CD14-positive monocyte (primary cell): ENCODE results near the gene PTGDR. TPM values are rescaled to one million over a fixed set of nuclear protein-coding genes. Genes with fewer than 3 reads are reported as not detected.
A peak's percentile ranks its signal among the peaks of the same experiment; 100 is the strongest.

Experiments
- DNase-seq, 3 donors: peaks; one replicate each; pipeline ENCODE4 v3.0.0-alpha.2; 2011 to 2022
- H2AFZ ChIP-seq: 2 replicates; pipeline ENCODE4 v1.6.0; 2012; ENCODE audit warnings: mild to moderate bottlenecking, low read depth, low read length, inconsistent platforms; ENCODE audit not compliant: insufficient read depth, poor library complexity, severe bottlenecking
- H3K27ac ChIP-seq, 2 donors: 1 replicate in 1 of 2; 2 replicates in 1 of 2; pipeline ENCODE4 v1.5.1; 2012 to 2013; ENCODE audit warnings: low read length in 2 of 2, control low read depth in 1 of 2, inconsistent platforms in 1 of 2, low read depth in 1 of 2, mild to moderate bottlenecking in 1 of 2
- H3K27me3 ChIP-seq, 2 donors: one replicate each; pipeline versions ENCODE4 v1.6.0 to v1.6.1; 2011 to 2013; ENCODE audit warnings: low read length in 2 of 2; ENCODE audit not compliant: control insufficient read depth in 2 of 2, insufficient read depth in 2 of 2
- H3K36me3 ChIP-seq, 2 donors: replicated peaks in 1 of 2; 1 replicate in 1 of 2; 2 replicates in 1 of 2; pipeline versions ENCODE4 v1.5.1 to v1.6.1; 2012 to 2013; ENCODE audit warnings: low read length in 2 of 2, control low read depth in 1 of 2, inconsistent platforms in 1 of 2, mild to moderate bottlenecking in 1 of 2; ENCODE audit not compliant: insufficient read depth in 2 of 2, control insufficient read depth in 1 of 2
- H3K4me1 ChIP-seq, 2 donors: 1 replicate in 1 of 2; 2 replicates in 1 of 2; pipeline versions ENCODE4 v1.5.1 to v1.6.1; 2012 to 2013; ENCODE audit warnings: low read length in 2 of 2, control low read depth in 1 of 2, inconsistent platforms in 1 of 2, mild to moderate bottlenecking in 1 of 2, moderate library complexity in 1 of 2; ENCODE audit not compliant: insufficient read depth in 2 of 2, control insufficient read depth in 1 of 2
- H3K4me2 ChIP-seq: replicated peaks from 2 replicates; pipeline ENCODE3; 2012; ENCODE audit warnings: low read length, moderate library complexity, mild to moderate bottlenecking; ENCODE audit not compliant: poor library complexity, severe bottlenecking; ENCODE audit errors: extremely low read depth
- H3K4me3 ChIP-seq, 3 experiments: fragments of 200-600 bp in 1 of 3; sonication (generic) in 1 of 3; replicated peaks in 1 of 3; 1 replicate in 2 of 3; 2 replicates in 1 of 3; pipeline ENCODE4 v1.5.1; 2011 to 2013; ENCODE audit warnings: low read length in 3 of 3, mild to moderate bottlenecking in 3 of 3, control low read depth in 2 of 3, low read depth in 2 of 3, inconsistent platforms in 1 of 3, moderate library complexity in 1 of 3
- H3K79me2 ChIP-seq: 2 replicates; pipeline ENCODE4 v1.6.0; 2012; ENCODE audit warnings: mild to moderate bottlenecking, control low read depth, inconsistent platforms, low read length, moderate library complexity; ENCODE audit not compliant: insufficient read depth
- H3K9ac ChIP-seq: 2 replicates; pipeline ENCODE4 v1.6.0; 2017; ENCODE audit warnings: low read length, mild to moderate bottlenecking; ENCODE audit not compliant: insufficient read depth, poor library complexity, severe bottlenecking
- H3K9me3 ChIP-seq, 2 donors: replicated peaks in 1 of 2; 1 replicate in 1 of 2; 2 replicates in 1 of 2; pipeline versions ENCODE4 v1.5.1 to v1.6.1; 2012 to 2013; ENCODE audit warnings: low read length in 2 of 2, control low read depth in 1 of 2; ENCODE audit not compliant: control insufficient read depth in 1 of 2, insufficient read depth in 1 of 2
- H4K20me1 ChIP-seq: 2 replicates; pipeline ENCODE4 v1.6.0; 2012; ENCODE audit warnings: mild to moderate bottlenecking, low read length, control low read depth, moderate library complexity; ENCODE audit not compliant: insufficient read depth
- H3K27ac Mint-ChIP-seq, 7 donors: one replicate each; pipeline ENCODE4 v1.8.0; 2020; ENCODE audit warnings: mild to moderate bottlenecking in 7 of 7, mixed read lengths in 7 of 7, moderate library complexity in 6 of 7, inconsistent platforms in 2 of 7
- H3K27me3 Mint-ChIP-seq, 3 donors: one replicate each; pipeline ENCODE4 v1.8.0; 2021 to 2022; ENCODE audit warnings: low read depth in 3 of 3, mild to moderate bottlenecking in 3 of 3, mixed read lengths in 3 of 3, moderate library complexity in 3 of 3, inconsistent platforms in 1 of 3
- H3K36me3 Mint-ChIP-seq, 2 donors: one replicate each; pipeline ENCODE4 v1.8.0; 2020; ENCODE audit warnings: mixed read lengths in 2 of 2, inconsistent platforms in 1 of 2, mild to moderate bottlenecking in 1 of 2
- H3K4me1 Mint-ChIP-seq: one replicate; pipeline ENCODE4 v1.8.0; 2020; ENCODE audit warnings: mild to moderate bottlenecking, mixed read lengths
- H3K4me3 Mint-ChIP-seq, 2 donors: one replicate each; pipeline ENCODE4 v1.8.0; 2020; ENCODE audit warnings: mild to moderate bottlenecking in 2 of 2, mixed read lengths in 2 of 2, moderate library complexity in 1 of 2
- H3K9me3 Mint-ChIP-seq, 7 donors: one replicate each; pipeline ENCODE4 v1.8.0; 2020 to 2022; ENCODE audit warnings: mixed read lengths in 7 of 7, mild to moderate bottlenecking in 6 of 7, moderate library complexity in 6 of 7, inconsistent platforms in 2 of 7
- WGBS: methylation state at CpG from one replicate; pipeline ENCODE4 v1.1.5; 2013; ENCODE audit warnings: missing lambda C conversion rate; ENCODE audit not compliant: insufficient coverage; 5-methylcytosine and 5-hydroxymethylcytosine counted together
- intact Hi-C, 2 donors: fragments of 100-400 bp; cut with micrococcal nuclease; formaldehyde crosslinking; loops; one replicate each; pipeline versions ENCODE4 v1.15.0 to v1.15.1; 2023
- polyA plus RNA-seq, 3 donors: library from polyadenylated mRNA; depleted of rRNA in 1 of 3; unstranded in 2 of 3; stranded (reverse) in 1 of 3; fragments of 300-500 nt in 2 of 3; fragments of >200 nt in 1 of 3; fragmentation: Illumina TruSeq in 2 of 3; gene quantifications; 1 replicate in 2 of 3; 2 replicates in 1 of 3; pipeline ENCODE4 v1.2.3, GENCODE V29; 2012 to 2021
- TF ChIP-seq, protein P1 (sequence below): fragments of 200-600 bp; IDR thresholded peaks from one replicate; pipeline ENCODE4 v1.8.0; 2022; ENCODE audit warnings: antibody characterized with exemption, mild to moderate bottlenecking

Gene PTGDR
- polyA plus RNA-seq, 3 donors = not detected

DNA sequence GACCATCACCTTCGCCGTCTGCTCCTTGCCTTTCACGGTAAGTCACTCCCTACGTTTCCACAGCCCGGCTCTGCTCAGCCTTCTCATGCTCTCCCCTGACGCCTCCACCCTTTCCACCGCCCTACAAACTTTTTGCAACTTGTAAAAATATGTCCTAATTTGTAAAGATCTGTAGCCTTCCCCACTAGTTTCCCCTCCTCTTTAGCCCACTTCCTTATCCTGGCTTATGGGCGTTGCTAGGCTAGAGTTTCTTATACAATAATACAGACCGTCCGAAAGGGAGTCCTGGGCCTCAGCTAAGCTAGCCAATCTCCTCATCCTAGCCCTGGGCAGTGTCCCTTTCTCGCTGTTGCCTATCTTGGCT lies 47.8 kb downstream of the PTGDR start:
- no peaks in the 10 kb centered on the region for H3K9me3 ChIP-seq
- intact Hi-C loops = loop anchor here in 1 of 2 donors (10.0 kb wide), 1 partner anchor 379 kb away; the partner anchor contains the start of gene ERO1A
- H3K36me3 Mint-ChIP-seq = peaks cover 27 to 41% of the 10 kb centered on the region in 2 donors
- peak; percentile 84 to 86 (median 85) for DNase-seq
- peak overlapping the region; percentile 62 for H2AFZ ChIP-seq
- TF ChIP-seq, protein P1, sequence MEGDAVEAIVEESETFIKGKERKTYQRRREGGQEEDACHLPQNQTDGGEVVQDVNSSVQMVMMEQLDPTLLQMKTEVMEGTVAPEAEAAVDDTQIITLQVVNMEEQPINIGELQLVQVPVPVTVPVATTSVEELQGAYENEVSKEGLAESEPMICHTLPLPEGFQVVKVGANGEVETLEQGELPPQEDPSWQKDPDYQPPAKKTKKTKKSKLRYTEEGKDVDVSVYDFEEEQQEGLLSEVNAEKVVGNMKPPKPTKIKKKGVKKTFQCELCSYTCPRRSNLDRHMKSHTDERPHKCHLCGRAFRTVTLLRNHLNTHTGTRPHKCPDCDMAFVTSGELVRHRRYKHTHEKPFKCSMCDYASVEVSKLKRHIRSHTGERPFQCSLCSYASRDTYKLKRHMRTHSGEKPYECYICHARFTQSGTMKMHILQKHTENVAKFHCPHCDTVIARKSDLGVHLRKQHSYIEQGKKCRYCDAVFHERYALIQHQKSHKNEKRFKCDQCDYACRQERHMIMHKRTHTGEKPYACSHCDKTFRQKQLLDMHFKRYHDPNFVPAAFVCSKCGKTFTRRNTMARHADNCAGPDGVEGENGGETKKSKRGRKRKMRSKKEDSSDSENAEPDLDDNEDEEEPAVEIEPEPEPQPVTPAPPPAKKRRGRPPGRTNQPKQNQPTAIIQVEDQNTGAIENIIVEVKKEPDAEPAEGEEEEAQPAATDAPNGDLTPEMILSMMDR = no peak
- 0% methylated on average over 8 of the region's 11 CpGs for WGBS
- peak overlapping the region; percentile 62 to 85 (median 85) for H3K4me3 ChIP-seq
- H3K4me1 Mint-ChIP-seq = peaks cover 79% of the 10 kb centered on the region
- peak overlapping the region; percentile 99 to 100 (median 99) for H3K27ac Mint-ChIP-seq
- peaks cover 0 to 5% (median 2%) of the 10 kb centered on the region in 3 donors for H3K27me3 Mint-ChIP-seq
- H3K9ac ChIP-seq = peak overlapping the region; percentile 98
- peaks cover 88% of the 10 kb centered on the region for H3K79me2 ChIP-seq
- no peaks in the 10 kb centered on the region for H4K20me1 ChIP-seq
- no peaks in the 10 kb centered on the region for H3K36me3 ChIP-seq
- peak overlapping the region; percentile 75 for H3K4me2 ChIP-seq
- H3K27ac ChIP-seq = peak overlapping the region; percentile 87 to 97
- peaks cover 0 to 4% (median 0%) of the 10 kb centered on the region in 7 donors for H3K9me3 Mint-ChIP-seq
- peak overlapping the region; percentile 99 to 100 for H3K4me3 Mint-ChIP-seq
- H3K27me3 ChIP-seq = no peaks in the 10 kb centered on the region
- H3K4me1 ChIP-seq = peaks cover 66 to 79% of the 10 kb centered on the region in 2 donors

DNA sequence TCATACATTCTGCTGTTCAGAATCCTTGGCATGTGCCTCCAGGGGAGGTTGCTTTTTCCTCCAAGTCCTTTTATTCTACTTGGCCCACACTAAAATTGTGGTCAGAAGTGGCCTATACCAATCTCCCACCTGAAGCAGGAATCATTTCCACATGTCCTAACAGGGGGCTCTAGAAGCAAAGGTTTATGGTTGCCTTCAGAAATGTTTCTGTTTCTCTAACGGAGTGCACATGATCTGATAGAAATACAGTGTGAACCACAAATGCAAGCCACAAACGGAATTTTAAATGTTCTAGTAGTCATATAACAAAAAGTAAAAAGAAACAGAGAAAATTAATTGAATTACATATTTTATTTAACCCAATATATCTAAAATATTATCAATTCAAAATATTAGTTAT lies 50.6 kb downstream of the PTGDR start:
- Histone ChIP-seq H3K27me3 (no peaks in the 10 kb centered on the region), H3K9me3 (peaks cover 6 to 14% of the 10 kb centered on the region in 2 donors), H3K79me2 (peaks cover 94% of the 10 kb centered on the region), H3K27ac (no peak overlapping the region), H3K9ac (no peak overlapping the region), H3K4me3 (peak overlapping the region in 1 of 3 experiments; percentile 85), H3K4me2 (peak overlapping the region; percentile 75), H4K20me1 (no peaks in the 10 kb centered on the region), H3K36me3 (peaks cover 0 to 19% of the 10 kb centered on the region in 2 donors), H2AFZ (no peak overlapping the region), H3K4me1 (peaks cover 40 to 51% of the 10 kb centered on the region in 2 donors)
- TF ChIP-seq, protein P1 = no peak
- no peak for DNase-seq
- Mint-ChIP-seq H3K4me3 (peak overlapping the region in 1 of 2 donors; percentile 34), H3K36me3 (peaks cover 49 to 51% of the 10 kb centered on the region in 2 donors), H3K27me3 (peaks cover 0 to 2% (median under 1%) of the 10 kb centered on the region in 3 donors), H3K9me3 (peaks cover 10 to 23% (median 14%) of the 10 kb centered on the region in 7 donors), H3K4me1 (peaks cover 62% of the 10 kb centered on the region), H3K27ac (peak overlapping the region in 2 of 7 donors; percentile 35 to 41)
- no CpG with 5 or more reads among the region's 2 CpGs for WGBS
- intact Hi-C loops = loop anchor here in 1 of 2 donors (10.0 kb wide), 1 partner anchor 377 kb away; the partner anchor contains the start of gene ERO1A
